GM12878 (cell line): Measurements from ENCODE around the gene OSBPL10.

ENCODE experiments used
- CBX3 ChIP-seq: fragments of 200-600 bp; sonication (generic); IDR thresholded peaks from 2 replicates; pipeline ENCODE4 v1.6.1; 2016; ENCODE audit warnings: low read depth, borderline replicate concordance
- CTCF ChIP-seq, 3 experiments: IDR thresholded peaks in 2 of 3; conservative IDR thresholded peaks in 1 of 3; 2 replicates each; pipeline ENCODE4 v1.5.1; 2011; ENCODE audit warnings: low read depth in 3 of 3, low read length in 3 of 3, mild to moderate bottlenecking in 3 of 3, control low read depth in 2 of 3, moderate library complexity in 2 of 3, inconsistent platforms in 1 of 3, mixed read lengths in 1 of 3; ENCODE audit not compliant: control insufficient read depth in 2 of 3, insufficient read depth in 1 of 3; ENCODE audit errors: extremely low read depth in 1 of 3
- ELK1 ChIP-seq: IDR thresholded peaks from 2 replicates; pipeline ENCODE4 v1.6.1; 2012; ENCODE audit warnings: low read depth, low read length, improper control_type of control experiment
- EZH2 ChIP-seq: IDR thresholded peaks from 2 replicates; pipeline ENCODE4 v1.6.1; 2012; ENCODE audit warnings: low read depth, mild to moderate bottlenecking, control low read depth, inconsistent platforms, low read length, borderline replicate concordance; ENCODE audit not compliant: control insufficient read depth
- MEF2A ChIP-seq: IDR thresholded peaks from 2 replicates; pipeline ENCODE4 v1.6.1; 2011; ENCODE audit warnings: low read depth, mild to moderate bottlenecking, low read length, moderate library complexity; ENCODE audit not compliant: insufficient read depth
- MTA3 ChIP-seq: IDR thresholded peaks from 2 replicates; pipeline ENCODE4 v1.6.1; 2012; ENCODE audit warnings: low read length, inconsistent platforms, borderline replicate concordance
- MYC ChIP-seq: IDR thresholded peaks from 2 replicates; pipeline ENCODE4 v1.6.1; 2011; ENCODE audit warnings: mild to moderate bottlenecking, low read length, moderate library complexity, inconsistent platforms; ENCODE audit not compliant: insufficient read depth, insufficient replicate concordance, insufficient read length, severe bottlenecking
- SMARCA5 ChIP-seq: fragments of 450-650 bp; IDR thresholded peaks from 2 replicates; pipeline ENCODE4 v1.6.1; 2017; ENCODE audit warnings: mild to moderate bottlenecking
- TCF7 ChIP-seq: IDR thresholded peaks from 2 replicates; pipeline ENCODE4 v1.6.1; 2014; ENCODE audit warnings: antibody characterized with exemption, borderline replicate concordance
- ZNF24 ChIP-seq: fragments of 450-650 bp; IDR thresholded peaks from 2 replicates; pipeline ENCODE4 v1.6.1; 2017; ENCODE audit warnings: antibody characterized with exemption, mild to moderate bottlenecking
- ZNF274 ChIP-seq: IDR thresholded peaks from one replicate; pipeline ENCODE4 v1.8.0; 2011; ENCODE audit not compliant: insufficient read length, insufficient read depth

GRCh38 chr3:31616711-31617110 is 364.4 kb downstream of the OSBPL10 start:
- TF ChIP-seq CTCF (IDR thresholded peaks at IDR 0.05 in 2 of 3, conservative IDR thresholded peaks at IDR 0.05 in 1 of 3; ENCODE audit: control insufficient read depth in 2 of 3, extremely low read depth in 1 of 3, insufficient read depth in 1 of 3, low read depth in 3 of 3, low read length in 3 of 3) (no peak), MEF2A (no peak), MYC (no peak), ELK1 (no peak), CBX3 (no peak), TCF7 (no peak), ZNF274 (no peak), MTA3 (no peak), ZNF24 (no peak), SMARCA5 (no peak), EZH2 (no peak)
